ENCODE data around the gene PPP2R2B. TPM values are rescaled to one million over a fixed set of nuclear protein-coding genes. Genes with fewer than 3 reads are reported as not detected.

Gene PPP2R2B
- total and polyA plus RNA-seq, 2 donors (not counting 3 experiments of a cell fraction or from before 2014, with no cell fraction given): not detected

DNA sequence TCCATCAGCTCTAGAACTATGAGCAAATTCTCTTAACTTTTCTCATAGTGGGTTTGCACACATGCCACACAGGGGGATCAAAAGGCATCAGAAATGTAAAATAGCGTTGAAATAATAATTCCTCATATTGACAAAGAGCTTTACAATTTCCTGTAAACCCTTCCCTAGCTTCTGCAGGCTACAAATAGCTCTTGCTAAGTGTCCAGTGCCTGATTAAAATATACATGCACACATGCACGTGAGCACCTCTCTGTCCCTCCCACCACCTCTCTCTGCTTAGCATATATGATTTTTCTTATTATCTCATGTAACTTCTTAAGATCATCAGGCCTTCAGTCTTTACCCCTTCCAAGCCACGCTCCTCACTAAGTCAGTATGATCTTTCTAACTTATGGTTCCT, 13.7 kb upstream of the PPP2R2B start:
- BruUV-seq (replicated peaks): no TSS peak

More for the DNA sequence above, 13.7 kb upstream of the PPP2R2B start:
- intact Hi-C loops (cut with micrococcal nuclease) (no loop called here), dilution Hi-C loops (cut with MboI; ENCODE audit: extremely low pct_ligation_motif_present, low sequenced_read_pairs) (no loop called here)
- no peaks in the 10 kb centered on the region for H3K4me1 ChIP-seq (ENCODE audit: control insufficient read depth, extremely low read depth, insufficient read depth, low read length)
- CTCF ChIA-PET: no interaction called here
- DNase-seq (ENCODE audit: low read depth, low spot score) (no peak), FAIRE-seq (no peak)
- TF ChIP-seq JUN (IDR thresholded peaks at IDR 0.05; ENCODE audit: borderline replicate concordance, insufficient read depth, insufficient read length, low read depth): no peak
- no peak for TF ChIP-seq FOS (IDR thresholded peaks at IDR 0.05; ENCODE audit: borderline replicate concordance, insufficient read depth, low read length)
- TF ChIP-seq POLR2A (IDR thresholded peaks at IDR 0.05; ENCODE audit: low read depth, low read length): no peak
- TF ChIP-seq, protein P1, sequence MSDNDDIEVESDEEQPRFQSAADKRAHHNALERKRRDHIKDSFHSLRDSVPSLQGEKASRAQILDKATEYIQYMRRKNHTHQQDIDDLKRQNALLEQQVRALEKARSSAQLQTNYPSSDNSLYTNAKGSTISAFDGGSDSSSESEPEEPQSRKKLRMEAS (IDR thresholded peaks at IDR 0.05; ENCODE audit: insufficient read depth, insufficient read length): no peak
- no peak for TF ChIP-seq GATA2 (IDR thresholded peaks at IDR 0.05; ENCODE audit: insufficient read depth, insufficient read length, low read depth, low read length)
- no peak for TF ChIP-seq POLR2AphosphoS5 (IDR thresholded peaks at IDR 0.05; ENCODE audit: insufficient read depth, low read depth, low read length)
- TF ChIP-seq MYC (IDR thresholded peaks at IDR 0.05; ENCODE audit: low read depth, low read length): no peak
- TF ChIP-seq, protein P2, sequence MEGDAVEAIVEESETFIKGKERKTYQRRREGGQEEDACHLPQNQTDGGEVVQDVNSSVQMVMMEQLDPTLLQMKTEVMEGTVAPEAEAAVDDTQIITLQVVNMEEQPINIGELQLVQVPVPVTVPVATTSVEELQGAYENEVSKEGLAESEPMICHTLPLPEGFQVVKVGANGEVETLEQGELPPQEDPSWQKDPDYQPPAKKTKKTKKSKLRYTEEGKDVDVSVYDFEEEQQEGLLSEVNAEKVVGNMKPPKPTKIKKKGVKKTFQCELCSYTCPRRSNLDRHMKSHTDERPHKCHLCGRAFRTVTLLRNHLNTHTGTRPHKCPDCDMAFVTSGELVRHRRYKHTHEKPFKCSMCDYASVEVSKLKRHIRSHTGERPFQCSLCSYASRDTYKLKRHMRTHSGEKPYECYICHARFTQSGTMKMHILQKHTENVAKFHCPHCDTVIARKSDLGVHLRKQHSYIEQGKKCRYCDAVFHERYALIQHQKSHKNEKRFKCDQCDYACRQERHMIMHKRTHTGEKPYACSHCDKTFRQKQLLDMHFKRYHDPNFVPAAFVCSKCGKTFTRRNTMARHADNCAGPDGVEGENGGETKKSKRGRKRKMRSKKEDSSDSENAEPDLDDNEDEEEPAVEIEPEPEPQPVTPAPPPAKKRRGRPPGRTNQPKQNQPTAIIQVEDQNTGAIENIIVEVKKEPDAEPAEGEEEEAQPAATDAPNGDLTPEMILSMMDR (IDR thresholded peaks at IDR 0.05; ENCODE audit: extremely low read depth in 1 of 2, insufficient read depth in 1 of 2, low read depth in 1 of 2, low read length in 2 of 2): no peak
- no peak overlapping the region for H3K27ac ChIP-seq (ENCODE audit: insufficient read depth, low read depth, low read length)
- H3K27me3 ChIP-seq (ENCODE audit: control insufficient read depth in 2 of 2, insufficient read depth in 2 of 2, low read length in 2 of 2): no peaks in the 10 kb centered on the region
- no peaks in the 10 kb centered on the region for H3K79me2 ChIP-seq (ENCODE audit: control insufficient read depth, insufficient read depth, low read length)
- no peak overlapping the region for H3K4me2 ChIP-seq (ENCODE audit: insufficient read depth, low read length)
- H3K36me3 ChIP-seq (ENCODE audit: control insufficient read depth in 2 of 2, extremely low read depth in 1 of 2, insufficient read depth in 2 of 2, low read length in 2 of 2): no peaks in the 10 kb centered on the region
- H3K9me1 ChIP-seq (replicated peaks; ENCODE audit: control insufficient read depth, extremely low read depth, insufficient read depth, low read length): no peaks in the 10 kb centered on the region
- no peaks in the 10 kb centered on the region for H3K9me3 ChIP-seq (replicated peaks; ENCODE audit: control insufficient read depth, insufficient read depth, low read length)
- H4K20me1 ChIP-seq (replicated peaks; ENCODE audit: control insufficient read depth, extremely low read depth, insufficient read depth, low read length): no peaks in the 10 kb centered on the region
- H3K9ac ChIP-seq (replicated peaks; ENCODE audit: extremely low read depth, insufficient read depth, low read length): no peak overlapping the region
- no peak overlapping the region for H3K4me3 ChIP-seq (replicated peaks in 1 of 3; ENCODE audit: insufficient read depth in 1 of 3, low read depth in 1 of 3, low read length in 3 of 3)
- POLR2A ChIA-PET: no interaction called here
- H2AFZ ChIP-seq (ENCODE audit: low read depth, low read length): no peak overlapping the region
